Measurements from ENCODE around the gene UBXN11.

- TF ChIP-seq, protein P1, sequence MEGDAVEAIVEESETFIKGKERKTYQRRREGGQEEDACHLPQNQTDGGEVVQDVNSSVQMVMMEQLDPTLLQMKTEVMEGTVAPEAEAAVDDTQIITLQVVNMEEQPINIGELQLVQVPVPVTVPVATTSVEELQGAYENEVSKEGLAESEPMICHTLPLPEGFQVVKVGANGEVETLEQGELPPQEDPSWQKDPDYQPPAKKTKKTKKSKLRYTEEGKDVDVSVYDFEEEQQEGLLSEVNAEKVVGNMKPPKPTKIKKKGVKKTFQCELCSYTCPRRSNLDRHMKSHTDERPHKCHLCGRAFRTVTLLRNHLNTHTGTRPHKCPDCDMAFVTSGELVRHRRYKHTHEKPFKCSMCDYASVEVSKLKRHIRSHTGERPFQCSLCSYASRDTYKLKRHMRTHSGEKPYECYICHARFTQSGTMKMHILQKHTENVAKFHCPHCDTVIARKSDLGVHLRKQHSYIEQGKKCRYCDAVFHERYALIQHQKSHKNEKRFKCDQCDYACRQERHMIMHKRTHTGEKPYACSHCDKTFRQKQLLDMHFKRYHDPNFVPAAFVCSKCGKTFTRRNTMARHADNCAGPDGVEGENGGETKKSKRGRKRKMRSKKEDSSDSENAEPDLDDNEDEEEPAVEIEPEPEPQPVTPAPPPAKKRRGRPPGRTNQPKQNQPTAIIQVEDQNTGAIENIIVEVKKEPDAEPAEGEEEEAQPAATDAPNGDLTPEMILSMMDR (IDR thresholded peaks at IDR 0.05; ENCODE audit: low read depth, low read length), result peak; percentile 35
- no peak for TF ChIP-seq EZH2phosphoT487 (IDR thresholded peaks at IDR 0.05; ENCODE audit: low read depth)
Observed at GRCh38 chr1:26285366-26286063, 20.9 kb downstream of the UBXN11 start.

Data from OCI-LY3 (cell line).